Measurements from ENCODE around the gene CEP43.

DNA sequence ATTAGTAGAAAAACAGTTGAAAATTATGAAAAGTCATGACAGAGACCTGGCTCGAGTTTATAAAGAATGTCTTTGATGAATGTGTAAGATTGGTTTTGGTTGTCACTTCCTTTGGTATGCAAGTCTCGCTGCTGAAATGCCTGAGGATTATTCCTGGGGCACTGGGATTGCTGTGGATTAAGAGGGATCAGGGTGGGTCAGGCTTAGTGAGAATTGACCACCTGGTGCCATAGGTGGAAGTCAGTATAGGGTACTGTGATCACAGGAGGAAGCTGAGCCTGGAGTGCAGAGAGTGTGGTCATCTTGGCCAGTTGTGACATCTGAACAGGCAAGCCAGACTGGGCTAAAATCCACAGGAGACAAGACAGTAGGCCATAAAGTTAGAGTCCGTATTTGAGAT is 34.9 kb downstream of the CEP43 start:
- TF ChIP-seq, protein P1, sequence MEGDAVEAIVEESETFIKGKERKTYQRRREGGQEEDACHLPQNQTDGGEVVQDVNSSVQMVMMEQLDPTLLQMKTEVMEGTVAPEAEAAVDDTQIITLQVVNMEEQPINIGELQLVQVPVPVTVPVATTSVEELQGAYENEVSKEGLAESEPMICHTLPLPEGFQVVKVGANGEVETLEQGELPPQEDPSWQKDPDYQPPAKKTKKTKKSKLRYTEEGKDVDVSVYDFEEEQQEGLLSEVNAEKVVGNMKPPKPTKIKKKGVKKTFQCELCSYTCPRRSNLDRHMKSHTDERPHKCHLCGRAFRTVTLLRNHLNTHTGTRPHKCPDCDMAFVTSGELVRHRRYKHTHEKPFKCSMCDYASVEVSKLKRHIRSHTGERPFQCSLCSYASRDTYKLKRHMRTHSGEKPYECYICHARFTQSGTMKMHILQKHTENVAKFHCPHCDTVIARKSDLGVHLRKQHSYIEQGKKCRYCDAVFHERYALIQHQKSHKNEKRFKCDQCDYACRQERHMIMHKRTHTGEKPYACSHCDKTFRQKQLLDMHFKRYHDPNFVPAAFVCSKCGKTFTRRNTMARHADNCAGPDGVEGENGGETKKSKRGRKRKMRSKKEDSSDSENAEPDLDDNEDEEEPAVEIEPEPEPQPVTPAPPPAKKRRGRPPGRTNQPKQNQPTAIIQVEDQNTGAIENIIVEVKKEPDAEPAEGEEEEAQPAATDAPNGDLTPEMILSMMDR (conservative IDR thresholded peaks at IDR 0.05), result no peak
- no peak for TF ChIP-seq EZH2 (IDR thresholded peaks at IDR 0.05; ENCODE audit: low read depth)
